ENCODE data around the gene RASEF. TPM values are rescaled to one million over a fixed set of nuclear protein-coding genes. Genes with fewer than 3 reads are reported as not detected.

Gene RASEF
- total RNA-seq, 3 donors from 2014 or later (not counting 1 experiment from before 2014, with no cell fraction given), result not detected

- no peaks in the 10 kb centered on the region for H3K27me3 ChIP-seq (ENCODE audit: control insufficient read depth, insufficient read depth, low read length)
- no peak overlapping the region for H3K4me3 Mint-ChIP-seq
- no peak overlapping the region for H3K27ac ChIP-seq (ENCODE audit: low read length)
- no peak overlapping the region for H3K27ac Mint-ChIP-seq
- no peak for TF ChIP-seq CTCF (IDR thresholded peaks at IDR 0.05)
- ATAC-seq (no peak), DNase-seq (no peak)
- no peaks in the 10 kb centered on the region for H3K36me3 ChIP-seq (ENCODE audit: control insufficient read depth, insufficient read depth, low read length)
- no peaks in the 10 kb centered on the region for H3K4me1 ChIP-seq (ENCODE audit: control insufficient read depth, insufficient read depth, low read length)
- peaks cover 0 to 2% of the 10 kb centered on the region in 2 donors for H3K9me3 Mint-ChIP-seq
- H3K4me1 Mint-ChIP-seq, result no peaks in the 10 kb centered on the region
- intact Hi-C loops (cut with micrococcal nuclease), result no loop called here
- no CpG with 5 or more reads among the region's 1 CpG for WGBS (ENCODE audit: insufficient coverage)
- H3K4me3 ChIP-seq (ENCODE audit: low read length), result no peak overlapping the region
- H3K9me3 ChIP-seq (ENCODE audit: control insufficient read depth, insufficient read depth, low read length), result no peaks in the 10 kb centered on the region
- no peaks in the 10 kb centered on the region for H3K27me3 Mint-ChIP-seq (ENCODE audit: low read depth in 2 of 2)
- H3K36me3 Mint-ChIP-seq, result no peaks in the 10 kb centered on the region
Observed at GRCh38 chr9:82968816-82969215, 94.1 kb downstream of the RASEF start.

GRCh38 chr9:82968388-82968787, 94.6 kb downstream of the RASEF start:
- Histone ChIP-seq H3K4me1 (ENCODE audit: control insufficient read depth, insufficient read depth, low read length) (no peaks in the 10 kb centered on the region), H3K27me3 (ENCODE audit: control insufficient read depth, insufficient read depth, low read length) (no peaks in the 10 kb centered on the region), H3K9me3 (ENCODE audit: control insufficient read depth, insufficient read depth, low read length) (no peaks in the 10 kb centered on the region), H3K36me3 (ENCODE audit: control insufficient read depth, insufficient read depth, low read length) (no peaks in the 10 kb centered on the region), H3K4me3 (ENCODE audit: low read length) (no peak overlapping the region), H3K27ac (ENCODE audit: low read length) (no peak overlapping the region)
- Mint-ChIP-seq H3K9me3 (no peaks in the 10 kb centered on the region), H3K4me3 (no peak overlapping the region), H3K36me3 (no peaks in the 10 kb centered on the region), H3K4me1 (no peaks in the 10 kb centered on the region), H3K27me3 (ENCODE audit: low read depth in 2 of 2) (no peaks in the 10 kb centered on the region), H3K27ac (no peak overlapping the region)
- 87% methylated on average over 3 of the region's 3 CpGs for WGBS (ENCODE audit: insufficient coverage)
- DNase-seq (no peak), ATAC-seq (no peak)
- intact Hi-C loops (cut with micrococcal nuclease), result no loop called here
- no peak for TF ChIP-seq CTCF (IDR thresholded peaks at IDR 0.05)

GRCh38 chr9:82961504-82962125, 101.3 kb downstream of the RASEF start:
- peak in 2 of 3 donors; percentile 38 to 54 for ATAC-seq
- H3K36me3 ChIP-seq (ENCODE audit: control insufficient read depth, insufficient read depth, low read length), result no peaks in the 10 kb centered on the region
- no peaks in the 10 kb centered on the region for H3K36me3 Mint-ChIP-seq
- H3K27ac ChIP-seq (ENCODE audit: low read length), result no peak overlapping the region
- 41% methylated on average over 6 of the region's 7 CpGs for WGBS (ENCODE audit: insufficient coverage)
- H3K27me3 Mint-ChIP-seq (ENCODE audit: low read depth in 2 of 2), result no peaks in the 10 kb centered on the region
- no peak overlapping the region for H3K4me3 ChIP-seq (ENCODE audit: low read length)
- no peak overlapping the region for H3K27ac Mint-ChIP-seq
- no peaks in the 10 kb centered on the region for H3K9me3 Mint-ChIP-seq
- H3K4me1 ChIP-seq (ENCODE audit: control insufficient read depth, insufficient read depth, low read length), result no peaks in the 10 kb centered on the region
- intact Hi-C loops (cut with micrococcal nuclease), result no loop called here
- TF ChIP-seq CTCF (IDR thresholded peaks at IDR 0.05), result no peak
- peak in 1 of 2 donors; percentile 56 for DNase-seq
- H3K27me3 ChIP-seq (ENCODE audit: control insufficient read depth, insufficient read depth, low read length), result no peaks in the 10 kb centered on the region
- no peaks in the 10 kb centered on the region for H3K9me3 ChIP-seq (ENCODE audit: control insufficient read depth, insufficient read depth, low read length)
- H3K4me3 Mint-ChIP-seq, result no peak overlapping the region
- no peaks in the 10 kb centered on the region for H3K4me1 Mint-ChIP-seq

Data from natural killer cell (primary cell).